Measurements from ENCODE around the gene CALM1. TPM values are rescaled to one million over a fixed set of nuclear protein-coding genes. Genes with fewer than 3 reads are reported as not detected.
A peak's percentile ranks its signal among the peaks of the same experiment; 100 is the strongest.
"Not testable (repeated sequence)": the region's sequence is repeated elsewhere in the genome, so short reads cannot be mapped to it uniquely, and the experiment has no call there.

CALM1 gene
- total RNA-seq, 1 donor = 227 TPM

GRCh38 chr14:90388437-90388836 is 8.4 kb upstream of the CALM1 start:
- Histone ChIP-seq H3K36me3 (ENCODE audit: insufficient read depth, low read length) (no peaks in the 10 kb centered on the region), H3K4me2 (ENCODE audit: insufficient read depth, low read length) (peak overlapping the region; percentile 16), H3K27ac (ENCODE audit: low read depth, low read length) (peak overlapping the region; percentile 5), H4K20me1 (ENCODE audit: insufficient read depth, low read length) (no peaks in the 10 kb centered on the region), H3K4me1 (ENCODE audit: insufficient read depth, low read length) (peaks cover 46% of the 10 kb centered on the region), H3K79me2 (ENCODE audit: insufficient read depth, low read length) (no peaks in the 10 kb centered on the region), H3K27me3 (ENCODE audit: insufficient read depth, low read length) (no peaks in the 10 kb centered on the region), H3K4me3 (ENCODE audit: insufficient read depth, low read length) (no peak overlapping the region), H2AFZ (ENCODE audit: low read length) (no peak overlapping the region), H3K9me3 (ENCODE audit: low read depth, low read length) (no peaks in the 10 kb centered on the region)
- peak; percentile 77 for DNase-seq (ENCODE audit: insufficient read length, low spot score, missing footprints)
- no peak for TF ChIP-seq CTCF (IDR thresholded peaks at IDR 0.05; ENCODE audit: extremely low read depth, low read depth, low read length)

DNA sequence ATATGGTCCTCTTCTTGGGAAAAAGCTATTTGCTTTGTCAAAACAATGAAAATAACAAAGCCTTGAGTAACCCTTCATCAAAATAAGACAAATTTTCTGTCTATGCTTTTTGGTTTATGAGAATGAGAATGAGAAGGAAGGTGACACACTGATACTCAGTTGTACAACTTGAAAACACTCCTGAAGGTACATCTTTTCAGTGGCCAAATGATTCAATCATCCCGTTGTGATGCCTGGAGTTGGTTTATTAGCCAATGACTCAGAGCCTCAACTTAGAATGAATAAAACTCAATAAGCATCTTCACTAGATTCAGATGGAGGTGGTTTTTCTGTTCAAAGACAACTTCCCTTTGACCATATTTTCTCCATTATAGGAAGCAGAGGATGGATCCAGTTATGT is 7.8 kb upstream of the CALM1 start:
- TF ChIP-seq CTCF (IDR thresholded peaks at IDR 0.05; ENCODE audit: extremely low read depth, low read depth, low read length) = no peak
- Histone ChIP-seq H3K36me3 (ENCODE audit: insufficient read depth, low read length) (no peaks in the 10 kb centered on the region), H3K79me2 (ENCODE audit: insufficient read depth, low read length) (no peaks in the 10 kb centered on the region), H3K27me3 (ENCODE audit: insufficient read depth, low read length) (no peaks in the 10 kb centered on the region), H3K9me3 (ENCODE audit: low read depth, low read length) (no peaks in the 10 kb centered on the region), H3K27ac (ENCODE audit: low read depth, low read length) (peak overlapping the region; percentile 5), H2AFZ (ENCODE audit: low read length) (no peak overlapping the region), H3K4me3 (ENCODE audit: insufficient read depth, low read length) (no peak overlapping the region), H3K4me1 (ENCODE audit: insufficient read depth, low read length) (peaks cover 40% of the 10 kb centered on the region), H3K4me2 (ENCODE audit: insufficient read depth, low read length) (peak overlapping the region; percentile 16), H4K20me1 (ENCODE audit: insufficient read depth, low read length) (no peaks in the 10 kb centered on the region)
- no peak for DNase-seq (ENCODE audit: insufficient read length, low spot score, missing footprints)

- H3K4me2 ChIP-seq (ENCODE audit: insufficient read depth, low read length) = no peak overlapping the region
- H3K4me3 ChIP-seq (ENCODE audit: insufficient read depth, low read length) = no peak overlapping the region
- H3K79me2 ChIP-seq (ENCODE audit: insufficient read depth, low read length) = peaks cover 17% of the 10 kb centered on the region
- no peaks in the 10 kb centered on the region for H3K27me3 ChIP-seq (ENCODE audit: insufficient read depth, low read length)
- no peak overlapping the region for H3K27ac ChIP-seq (ENCODE audit: low read depth, low read length)
- DNase-seq (ENCODE audit: insufficient read length, low spot score, missing footprints) = no peak
- H2AFZ ChIP-seq (ENCODE audit: low read length) = no peak overlapping the region
- no peak for TF ChIP-seq CTCF (IDR thresholded peaks at IDR 0.05; ENCODE audit: extremely low read depth, low read depth, low read length)
- no peaks in the 10 kb centered on the region for H3K36me3 ChIP-seq (ENCODE audit: insufficient read depth, low read length)
- H3K9me3 ChIP-seq (ENCODE audit: low read depth, low read length) = no peaks in the 10 kb centered on the region
- peaks cover 17% of the 10 kb centered on the region for H3K4me1 ChIP-seq (ENCODE audit: insufficient read depth, low read length)
- H4K20me1 ChIP-seq (ENCODE audit: insufficient read depth, low read length) = peaks cover 7% of the 10 kb centered on the region
These were observed 2.9 kb upstream of the CALM1 start for GRCh38 chr14:90393966-90394365.

GRCh38 chr14:90394782-90395181 is 2.0 kb upstream of the CALM1 start:
- Histone ChIP-seq H3K79me2 (ENCODE audit: insufficient read depth, low read length) (peaks cover 22% of the 10 kb centered on the region), H3K4me1 (ENCODE audit: insufficient read depth, low read length) (peaks cover 19% of the 10 kb centered on the region), H4K20me1 (ENCODE audit: insufficient read depth, low read length) (peaks cover 14% of the 10 kb centered on the region)
- not testable (repeated sequence) for H3K4me3 ChIP-seq (ENCODE audit: insufficient read depth, low read length); H3K36me3 ChIP-seq (ENCODE audit: insufficient read depth, low read length); H2AFZ ChIP-seq (ENCODE audit: low read length); H3K27me3 ChIP-seq (ENCODE audit: insufficient read depth, low read length); H3K27ac ChIP-seq (ENCODE audit: low read depth, low read length); H3K4me2 ChIP-seq (ENCODE audit: insufficient read depth, low read length); DNase-seq (ENCODE audit: insufficient read length, low spot score, missing footprints); H3K9me3 ChIP-seq (ENCODE audit: low read depth, low read length)

All from osteoblast (primary cell).